ENCODE measurements around the gene FKBP5.
A peak's percentile ranks its signal among the peaks of the same experiment; 100 is the strongest.
"Not testable (repeated sequence)": the region's sequence is repeated elsewhere in the genome, so short reads cannot be mapped to it uniquely, and the experiment has no call there.

Gene FKBP5

GRCh38 chr6:35707714-35708407 lies 19.1 kb upstream of the FKBP5 start:
- no peak overlapping the region for H3K4me3 ChIP-seq (ENCODE audit: control insufficient read depth, low read depth, low read length)
- no peak for DNase-seq (ENCODE audit: low read depth)
- no peak for TF ChIP-seq CTCF (conservative IDR thresholded peaks at IDR 0.05; ENCODE audit: control insufficient read depth, insufficient read depth, low read depth, low read length)

- peak; percentile 44 for DNase-seq (ENCODE audit: low read depth)
- no peak overlapping the region for H3K4me3 ChIP-seq (ENCODE audit: control insufficient read depth, low read depth, low read length)
- TF ChIP-seq CTCF (conservative IDR thresholded peaks at IDR 0.05; ENCODE audit: control insufficient read depth, insufficient read depth, low read depth, low read length), result no peak
Measured at GRCh38 chr6:35706468-35706867, 17.8 kb upstream of the FKBP5 start.

- DNase-seq (ENCODE audit: low read depth), result no peak
- H3K4me3 ChIP-seq (ENCODE audit: control insufficient read depth, low read depth, low read length), result no peak overlapping the region
- no peak for TF ChIP-seq CTCF (conservative IDR thresholded peaks at IDR 0.05; ENCODE audit: control insufficient read depth, insufficient read depth, low read depth, low read length)
Measured at GRCh38 chr6:35703554-35703953, 14.8 kb upstream of the FKBP5 start.

- no peak for DNase-seq (ENCODE audit: low read depth)
- H3K4me3 ChIP-seq (ENCODE audit: control insufficient read depth, low read depth, low read length), result no peak overlapping the region
- no peak for TF ChIP-seq CTCF (conservative IDR thresholded peaks at IDR 0.05; ENCODE audit: control insufficient read depth, insufficient read depth, low read depth, low read length)
Measured at GRCh38 chr6:35698858-35699257, 10.1 kb upstream of the FKBP5 start.

GRCh38 chr6:35698430-35698829 lies 9.7 kb upstream of the FKBP5 start:
- not testable (repeated sequence) for H3K4me3 ChIP-seq (ENCODE audit: control insufficient read depth, low read depth, low read length)
- peak; percentile 33 for DNase-seq (ENCODE audit: low read depth)

GRCh38 chr6:35694462-35694861 lies 5.7 kb upstream of the FKBP5 start:
- H3K4me3 ChIP-seq (ENCODE audit: control insufficient read depth, low read depth, low read length), result no peak overlapping the region
- no peak for TF ChIP-seq CTCF (conservative IDR thresholded peaks at IDR 0.05; ENCODE audit: control insufficient read depth, insufficient read depth, low read depth, low read length)
- DNase-seq (ENCODE audit: low read depth), result peak; percentile 78

GRCh38 chr6:35691027-35691824 lies 2.5 kb upstream of the FKBP5 start:
- no peak overlapping the region for H3K4me3 ChIP-seq (ENCODE audit: control insufficient read depth, low read depth, low read length)
- DNase-seq (ENCODE audit: low read depth), result peak; percentile 83
- no peak for TF ChIP-seq CTCF (conservative IDR thresholded peaks at IDR 0.05; ENCODE audit: control insufficient read depth, insufficient read depth, low read depth, low read length)
